ENCODE data around the gene PDHA2.

DNA sequence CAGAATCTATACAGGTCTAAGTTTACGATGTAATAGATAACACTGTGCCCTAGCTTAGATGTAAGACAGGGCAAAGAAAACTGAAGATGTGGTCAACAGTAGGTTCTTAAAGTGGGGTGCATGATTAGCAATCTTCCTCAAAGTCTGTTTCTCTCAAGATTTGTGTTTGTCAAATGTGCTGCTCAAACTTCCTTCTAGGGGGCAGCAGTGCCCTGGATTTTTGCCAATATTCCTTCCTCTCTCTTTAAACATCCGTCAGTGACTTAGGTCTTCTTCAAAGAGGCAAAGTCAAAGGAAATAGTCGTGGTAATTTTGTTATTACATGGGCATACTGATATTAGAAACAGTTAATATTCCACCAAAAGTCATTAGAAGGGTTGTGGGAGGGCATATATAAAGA is 4.2 kb upstream of the PDHA2 start:
- TF ChIP-seq POLR2A (IDR thresholded peaks at IDR 0.05) = no peak
- TF ChIP-seq, protein P1, sequence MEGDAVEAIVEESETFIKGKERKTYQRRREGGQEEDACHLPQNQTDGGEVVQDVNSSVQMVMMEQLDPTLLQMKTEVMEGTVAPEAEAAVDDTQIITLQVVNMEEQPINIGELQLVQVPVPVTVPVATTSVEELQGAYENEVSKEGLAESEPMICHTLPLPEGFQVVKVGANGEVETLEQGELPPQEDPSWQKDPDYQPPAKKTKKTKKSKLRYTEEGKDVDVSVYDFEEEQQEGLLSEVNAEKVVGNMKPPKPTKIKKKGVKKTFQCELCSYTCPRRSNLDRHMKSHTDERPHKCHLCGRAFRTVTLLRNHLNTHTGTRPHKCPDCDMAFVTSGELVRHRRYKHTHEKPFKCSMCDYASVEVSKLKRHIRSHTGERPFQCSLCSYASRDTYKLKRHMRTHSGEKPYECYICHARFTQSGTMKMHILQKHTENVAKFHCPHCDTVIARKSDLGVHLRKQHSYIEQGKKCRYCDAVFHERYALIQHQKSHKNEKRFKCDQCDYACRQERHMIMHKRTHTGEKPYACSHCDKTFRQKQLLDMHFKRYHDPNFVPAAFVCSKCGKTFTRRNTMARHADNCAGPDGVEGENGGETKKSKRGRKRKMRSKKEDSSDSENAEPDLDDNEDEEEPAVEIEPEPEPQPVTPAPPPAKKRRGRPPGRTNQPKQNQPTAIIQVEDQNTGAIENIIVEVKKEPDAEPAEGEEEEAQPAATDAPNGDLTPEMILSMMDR (IDR thresholded peaks at IDR 0.05) = no peak
- TF ChIP-seq EP300 (IDR thresholded peaks at IDR 0.05) = no peak
- TF ChIP-seq POLR2AphosphoS5 (IDR thresholded peaks at IDR 0.05) = no peak
